LNCAP (cell line): ENCODE data around the gene SEC24D.

ENCODE experiments used
- CTCF ChIP-seq: fragments of 450-650 bp; IDR thresholded peaks from 2 replicates; pipeline ENCODE4 v1.5.1; 2017; ENCODE audit warnings: mild to moderate bottlenecking

SEC24D gene

GRCh38 chr4:118869808-118870342, 33.9 kb upstream of the SEC24D start:
- TF ChIP-seq CTCF, result no peak

- TF ChIP-seq CTCF, result no peak
These were observed 31.6 kb upstream of the SEC24D start for GRCh38 chr4:118867311-118868067.

GRCh38 chr4:118866442-118866841, 30.5 kb upstream of the SEC24D start:
- TF ChIP-seq CTCF, result no peak

- TF ChIP-seq CTCF, result peak; percentile 77
These were observed 29.3 kb upstream of the SEC24D start for GRCh38 chr4:118865091-118865708.

- TF ChIP-seq CTCF, result no peak
These were observed 22.9 kb upstream of the SEC24D start for GRCh38 chr4:118858779-118859178.

GRCh38 chr4:118857760-118858159, 21.8 kb upstream of the SEC24D start:
- TF ChIP-seq CTCF, result no peak

- no peak for TF ChIP-seq CTCF
These were observed 14.7 kb upstream of the SEC24D start for GRCh38 chr4:118850488-118851173.
